Keratinocyte (primary cell): ENCODE data around the gene CCDC175.

Experiments
- EZH2 ChIP-seq: IDR thresholded peaks from one replicate; pipeline ENCODE4 v1.6.1; 2012; ENCODE audit warnings: inconsistent platforms, mild to moderate bottlenecking, low read length, moderate library complexity
- TF ChIP-seq, protein P1 (sequence below), 3 experiments: IDR thresholded peaks in 1 of 3; conservative IDR thresholded peaks in 1 of 3; optimal IDR thresholded peaks in 1 of 3; 2 replicates in 2 of 3; 3 replicates in 1 of 3; pipeline versions ENCODE3 to v1.5.1; 2011; ENCODE audit warnings: low read length in 3 of 3, mild to moderate bottlenecking in 3 of 3, moderate library complexity in 2 of 3, control low read depth in 1 of 3, inconsistent platforms in 1 of 3; ENCODE audit not compliant: insufficient read depth in 2 of 3; ENCODE audit errors: extremely low read depth in 1 of 3

DNA sequence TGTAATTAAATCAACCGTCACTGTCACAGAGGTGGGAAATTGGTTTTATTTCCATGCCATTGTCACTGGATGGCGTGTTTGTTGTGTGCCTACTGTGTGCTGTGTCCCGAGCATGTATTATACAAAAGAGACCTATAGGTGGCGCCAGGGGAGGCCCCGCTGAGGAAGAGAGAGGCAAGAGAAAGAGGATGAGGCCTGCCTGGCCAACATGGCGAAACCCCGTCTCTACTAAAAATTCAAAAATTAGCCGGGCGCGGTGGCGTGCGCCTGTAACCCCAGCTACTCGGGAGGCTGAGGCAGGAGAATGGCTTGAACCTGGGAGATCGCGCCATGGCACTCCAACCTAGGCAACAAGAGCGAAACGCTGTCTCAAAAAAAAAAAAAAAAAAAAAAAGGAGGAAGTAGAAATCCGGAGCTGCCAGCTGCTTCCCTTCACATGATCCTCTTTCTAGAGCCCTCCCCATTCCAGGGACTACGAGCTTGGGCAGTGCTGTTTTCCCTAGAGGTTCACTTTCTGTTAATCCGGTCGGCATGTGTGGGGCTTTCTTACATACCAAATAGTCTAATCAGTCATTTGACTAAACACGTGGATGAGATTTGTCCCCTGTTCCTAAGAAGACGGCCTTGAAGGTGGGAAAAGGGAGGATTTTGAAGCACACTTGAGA is 6.4 kb upstream of the CCDC175 start:
- TF ChIP-seq, protein P1, sequence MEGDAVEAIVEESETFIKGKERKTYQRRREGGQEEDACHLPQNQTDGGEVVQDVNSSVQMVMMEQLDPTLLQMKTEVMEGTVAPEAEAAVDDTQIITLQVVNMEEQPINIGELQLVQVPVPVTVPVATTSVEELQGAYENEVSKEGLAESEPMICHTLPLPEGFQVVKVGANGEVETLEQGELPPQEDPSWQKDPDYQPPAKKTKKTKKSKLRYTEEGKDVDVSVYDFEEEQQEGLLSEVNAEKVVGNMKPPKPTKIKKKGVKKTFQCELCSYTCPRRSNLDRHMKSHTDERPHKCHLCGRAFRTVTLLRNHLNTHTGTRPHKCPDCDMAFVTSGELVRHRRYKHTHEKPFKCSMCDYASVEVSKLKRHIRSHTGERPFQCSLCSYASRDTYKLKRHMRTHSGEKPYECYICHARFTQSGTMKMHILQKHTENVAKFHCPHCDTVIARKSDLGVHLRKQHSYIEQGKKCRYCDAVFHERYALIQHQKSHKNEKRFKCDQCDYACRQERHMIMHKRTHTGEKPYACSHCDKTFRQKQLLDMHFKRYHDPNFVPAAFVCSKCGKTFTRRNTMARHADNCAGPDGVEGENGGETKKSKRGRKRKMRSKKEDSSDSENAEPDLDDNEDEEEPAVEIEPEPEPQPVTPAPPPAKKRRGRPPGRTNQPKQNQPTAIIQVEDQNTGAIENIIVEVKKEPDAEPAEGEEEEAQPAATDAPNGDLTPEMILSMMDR (optimal IDR thresholded peaks at IDR 0.05 in 1 of 3, IDR thresholded peaks at IDR 0.05 in 1 of 3, conservative IDR thresholded peaks at IDR 0.05 in 1 of 3; ENCODE audit: extremely low read depth in 1 of 3, insufficient read depth in 2 of 3, low read length in 3 of 3) = no peak
- no peak for TF ChIP-seq EZH2
